Natural killer cell (primary cell): Measurements from ENCODE around the gene LRRN1. TPM values are rescaled to one million over a fixed set of nuclear protein-coding genes. Genes with fewer than 3 reads are reported as not detected.
"Not testable (repeated sequence)": the region's sequence is repeated elsewhere in the genome, so short reads cannot be mapped to it uniquely, and the experiment has no call there.

Source experiments
- ATAC-seq, 3 donors: fragments of 150-1000 bp in 2 of 3; fragments of 200-7000 bp in 1 of 3; cut with Tn5 transposase; 1 replicate in 1 of 3; 2 replicates in 2 of 3; pipeline ENCODE4 v1.10.0; 2021; ENCODE audit warnings: mild to moderate bottlenecking in 2 of 3, moderate library complexity in 2 of 3
- DNase-seq, 2 donors: peaks; one replicate each; pipeline versions ENCODE4 v3.0.0 to v3.0.0-alpha.2; 2013 to 2021; ENCODE audit warnings: mixed read lengths in 1 of 2
- H3K27ac ChIP-seq: one replicate; pipeline ENCODE4 v1.5.1; 2013; ENCODE audit warnings: mild to moderate bottlenecking, low read length
- H3K27me3 ChIP-seq: one replicate; pipeline ENCODE4 v1.6.1; 2013; ENCODE audit warnings: low read length; ENCODE audit not compliant: control insufficient read depth, insufficient read depth
- H3K36me3 ChIP-seq: one replicate; pipeline ENCODE4 v1.6.1; 2013; ENCODE audit warnings: low read length; ENCODE audit not compliant: control insufficient read depth, insufficient read depth
- H3K4me1 ChIP-seq: one replicate; pipeline ENCODE4 v1.6.1; 2013; ENCODE audit warnings: low read length; ENCODE audit not compliant: control insufficient read depth, insufficient read depth
- H3K4me3 ChIP-seq: one replicate; pipeline ENCODE4 v1.5.1; 2013; ENCODE audit warnings: low read length
- H3K9me3 ChIP-seq: one replicate; pipeline ENCODE4 v1.6.1; 2013; ENCODE audit warnings: low read length; ENCODE audit not compliant: control insufficient read depth, insufficient read depth
- H3K27ac Mint-ChIP-seq, 2 donors: one replicate each; pipeline ENCODE4 v1.8.0; 2022; ENCODE audit warnings: mild to moderate bottlenecking in 2 of 2, mixed read lengths in 2 of 2, moderate library complexity in 1 of 2
- H3K27me3 Mint-ChIP-seq, 2 donors: one replicate each; pipeline ENCODE4 v1.8.0; 2022; ENCODE audit warnings: low read depth in 2 of 2, mixed read lengths in 2 of 2
- H3K36me3 Mint-ChIP-seq: one replicate; pipeline ENCODE4 v1.8.0; 2022; ENCODE audit warnings: mixed read lengths
- H3K4me1 Mint-ChIP-seq, 2 donors: one replicate each; pipeline ENCODE4 v1.8.0; 2022; ENCODE audit warnings: mixed read lengths in 2 of 2
- H3K4me3 Mint-ChIP-seq: one replicate; pipeline ENCODE4 v1.8.0; 2022; ENCODE audit warnings: mild to moderate bottlenecking, moderate library complexity, mixed read lengths
- H3K9me3 Mint-ChIP-seq, 2 donors: one replicate each; pipeline ENCODE4 v1.8.0; 2022; ENCODE audit warnings: mixed read lengths in 2 of 2
- WGBS: methylation state at CpG from one replicate; pipeline ENCODE4 v1.1.7; 2013; ENCODE audit warnings: missing lambda C conversion rate; ENCODE audit not compliant: insufficient coverage; 5-methylcytosine and 5-hydroxymethylcytosine counted together
- intact Hi-C: fragments of 100-400 bp; cut with micrococcal nuclease; formaldehyde crosslinking; loops from one replicate; pipeline ENCODE4 v1.14.2; 2022
- total RNA-seq, 4 donors: library from RNA; stranded (reverse); fragments of 120-200 nt in 1 of 4; gene quantifications; one replicate each; pipeline versions ENCODE4 v1.2.3 to v1.2.4, GENCODE V29; 2013 to 2022
- TF ChIP-seq, protein P1 (sequence below): fragments of 200-600 bp; IDR thresholded peaks from one replicate; pipeline ENCODE4 v1.8.0; 2022; ENCODE audit warnings: antibody characterized with exemption

The LRRN1 gene
- total RNA-seq, 3 donors from 2014 or later (not counting 1 experiment from before 2014, with no cell fraction given) = 0.85 to 1.6 (median 0.99) TPM

DNA sequence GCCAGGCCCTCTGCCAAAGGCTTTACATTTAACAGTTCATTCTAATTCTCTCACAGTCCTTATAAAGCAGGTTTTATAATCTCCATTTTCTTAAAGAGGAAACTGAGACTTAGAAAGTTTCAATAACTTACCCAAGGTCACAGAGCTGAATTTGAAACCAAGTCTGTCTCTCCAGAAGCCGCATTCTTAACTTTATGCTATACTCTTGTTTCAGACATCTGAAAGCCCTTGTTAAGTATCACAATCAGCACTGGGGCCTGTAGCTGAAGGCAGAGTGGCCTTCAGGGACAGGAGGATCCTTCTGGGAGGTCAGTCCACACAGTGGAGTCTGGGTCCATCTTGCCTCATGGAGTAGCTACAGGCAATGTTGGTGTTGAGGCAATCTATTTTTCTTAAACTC lies 27.9 kb downstream of the LRRN1 start:
- no peaks in the 10 kb centered on the region for H3K4me1 ChIP-seq
- Mint-ChIP-seq H3K36me3 (no peaks in the 10 kb centered on the region), H3K9me3 (no peaks in the 10 kb centered on the region), H3K27me3 (no peaks in the 10 kb centered on the region), H3K4me3 (no peak overlapping the region), H3K4me1 (no peaks in the 10 kb centered on the region), H3K27ac (no peak overlapping the region)
- no peak for DNase-seq
- no peak overlapping the region for H3K4me3 ChIP-seq
- TF ChIP-seq, protein P1, sequence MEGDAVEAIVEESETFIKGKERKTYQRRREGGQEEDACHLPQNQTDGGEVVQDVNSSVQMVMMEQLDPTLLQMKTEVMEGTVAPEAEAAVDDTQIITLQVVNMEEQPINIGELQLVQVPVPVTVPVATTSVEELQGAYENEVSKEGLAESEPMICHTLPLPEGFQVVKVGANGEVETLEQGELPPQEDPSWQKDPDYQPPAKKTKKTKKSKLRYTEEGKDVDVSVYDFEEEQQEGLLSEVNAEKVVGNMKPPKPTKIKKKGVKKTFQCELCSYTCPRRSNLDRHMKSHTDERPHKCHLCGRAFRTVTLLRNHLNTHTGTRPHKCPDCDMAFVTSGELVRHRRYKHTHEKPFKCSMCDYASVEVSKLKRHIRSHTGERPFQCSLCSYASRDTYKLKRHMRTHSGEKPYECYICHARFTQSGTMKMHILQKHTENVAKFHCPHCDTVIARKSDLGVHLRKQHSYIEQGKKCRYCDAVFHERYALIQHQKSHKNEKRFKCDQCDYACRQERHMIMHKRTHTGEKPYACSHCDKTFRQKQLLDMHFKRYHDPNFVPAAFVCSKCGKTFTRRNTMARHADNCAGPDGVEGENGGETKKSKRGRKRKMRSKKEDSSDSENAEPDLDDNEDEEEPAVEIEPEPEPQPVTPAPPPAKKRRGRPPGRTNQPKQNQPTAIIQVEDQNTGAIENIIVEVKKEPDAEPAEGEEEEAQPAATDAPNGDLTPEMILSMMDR = no peak
- no peaks in the 10 kb centered on the region for H3K27me3 ChIP-seq
- ATAC-seq = no peak
- H3K36me3 ChIP-seq = no peaks in the 10 kb centered on the region
- no peak overlapping the region for H3K27ac ChIP-seq
- intact Hi-C loops = no loop called here
- H3K9me3 ChIP-seq = no peaks in the 10 kb centered on the region
- 86% methylated on average over 1 of the region's 1 CpG for WGBS

DNA sequence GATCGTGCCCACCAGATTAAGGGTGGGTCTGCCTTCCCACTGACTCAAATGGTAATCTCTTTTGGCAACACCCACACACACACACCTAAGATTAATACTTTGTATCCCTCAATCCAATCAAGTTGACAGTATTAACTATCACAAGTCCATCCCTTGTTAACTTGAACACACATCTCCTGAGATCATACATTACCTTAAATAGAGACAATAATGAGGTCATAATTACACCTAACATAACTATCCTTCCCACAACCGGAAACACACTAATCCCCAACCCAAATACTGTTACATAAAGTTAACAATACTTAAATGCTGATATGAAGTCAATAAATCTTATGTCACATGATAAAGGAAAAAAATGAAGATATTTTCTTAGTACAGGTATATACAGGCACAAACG lies 29.2 kb downstream of the LRRN1 start:
- H3K4me1 ChIP-seq, intact Hi-C loops, H3K9me3 Mint-ChIP-seq, H3K27me3 Mint-ChIP-seq, H3K9me3 ChIP-seq, H3K4me1 Mint-ChIP-seq, H3K27me3 ChIP-seq, H3K36me3 Mint-ChIP-seq, H3K4me3 Mint-ChIP-seq, H3K27ac ChIP-seq, H3K27ac Mint-ChIP-seq, ATAC-seq, H3K4me3 ChIP-seq, DNase-seq, H3K36me3 ChIP-seq: not testable (repeated sequence)
- WGBS = 92% methylated on average over 2 of the region's 3 CpGs

DNA sequence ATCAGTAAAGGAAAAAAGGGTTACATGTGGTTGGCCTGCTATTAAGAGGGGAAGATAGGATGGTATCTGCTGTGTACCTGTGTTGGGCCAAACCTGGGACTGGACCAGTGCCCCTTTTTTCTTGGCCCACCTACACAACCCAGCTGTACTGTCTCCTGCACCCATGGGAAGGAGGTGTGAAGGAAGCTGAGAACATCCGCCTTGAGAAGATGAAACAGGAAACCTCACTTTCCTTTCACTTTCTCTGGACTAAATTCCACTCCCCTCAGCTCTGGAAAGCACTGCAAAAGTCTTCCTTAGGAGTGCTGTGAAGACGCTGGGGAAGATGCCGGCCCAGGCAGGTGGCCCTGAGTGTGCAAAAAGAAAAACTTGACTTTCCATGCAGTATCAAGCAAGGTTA lies 37.6 kb downstream of the LRRN1 start:
- Histone ChIP-seq H3K9me3 (peaks cover 9% of the 10 kb centered on the region), H3K27me3 (no peaks in the 10 kb centered on the region), H3K4me1 (peaks cover 5% of the 10 kb centered on the region), H3K36me3 (no peaks in the 10 kb centered on the region), H3K27ac (no peak overlapping the region), H3K4me3 (no peak overlapping the region)
- ATAC-seq (no peak), DNase-seq (no peak)
- TF ChIP-seq, protein P1 = no peak
- Mint-ChIP-seq H3K9me3 (peaks cover 5 to 14% of the 10 kb centered on the region in 2 donors), H3K27me3 (no peaks in the 10 kb centered on the region), H3K27ac (no peak overlapping the region), H3K4me1 (peaks cover 6 to 12% of the 10 kb centered on the region in 2 donors), H3K4me3 (no peak overlapping the region), H3K36me3 (peaks cover 7% of the 10 kb centered on the region)
- 83% methylated on average over 2 of the region's 3 CpGs for WGBS
- intact Hi-C loops = no loop called here

DNA sequence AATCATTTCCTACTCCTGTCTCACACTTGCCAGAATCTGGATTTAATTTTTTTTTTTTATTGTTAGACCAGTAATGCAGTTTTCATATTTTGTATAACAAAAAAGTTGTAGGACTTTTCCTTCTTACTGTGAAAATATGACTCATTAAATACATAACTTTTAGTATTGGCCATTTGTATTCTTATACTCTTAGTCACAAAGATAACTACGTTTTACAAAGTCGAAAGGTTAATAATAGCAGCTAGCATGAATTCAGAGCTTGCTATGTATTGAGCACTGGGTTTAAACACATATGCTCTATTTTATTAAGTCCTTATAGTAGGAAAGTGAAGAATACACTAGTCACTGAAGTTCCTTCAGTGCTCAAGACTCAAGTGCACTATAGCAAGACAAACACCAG lies 43.1 kb downstream of the LRRN1 start:
- no peak overlapping the region for H3K27ac ChIP-seq
- Mint-ChIP-seq H3K27me3 (no peaks in the 10 kb centered on the region), H3K4me3 (no peak overlapping the region), H3K9me3 (peaks cover 2 to 14% of the 10 kb centered on the region in 2 donors), H3K27ac (no peak overlapping the region), H3K4me1 (peaks cover 0 to 2% of the 10 kb centered on the region in 2 donors), H3K36me3 (no peaks in the 10 kb centered on the region)
- no peaks in the 10 kb centered on the region for H3K9me3 ChIP-seq
- no peaks in the 10 kb centered on the region for H3K36me3 ChIP-seq
- H3K4me1 ChIP-seq = no peaks in the 10 kb centered on the region
- intact Hi-C loops = no loop called here
- H3K4me3 ChIP-seq = no peak overlapping the region
- WGBS = no CpG with 5 or more reads among the region's 2 CpGs
- H3K27me3 ChIP-seq = no peaks in the 10 kb centered on the region
- DNase-seq = no peak
- TF ChIP-seq, protein P1 = no peak
- ATAC-seq = no peak
